Measurements from ENCODE around the gene KIF1B.

GRCh38 chr1:10383630-10384029 is 173.3 kb downstream of the KIF1B start:
- TF ChIP-seq CTCF (IDR thresholded peaks at IDR 0.05) (no peak), REST (IDR thresholded peaks at IDR 0.05; ENCODE audit: insufficient read depth in 1 of 2, low read depth in 2 of 2, low read length in 1 of 2) (no peak), POLR2AphosphoS5 (IDR thresholded peaks at IDR 0.05; ENCODE audit: low read depth, low read length) (no peak)

Measured in Panc1 (cell line).